ENCODE results near the gene NEURL4.
A peak's percentile ranks its signal among the peaks of the same experiment; 100 is the strongest.
"Not testable (repeated sequence)": the region's sequence is repeated elsewhere in the genome, so short reads cannot be mapped to it uniquely, and the experiment has no call there.

NEURL4 gene

DNA sequence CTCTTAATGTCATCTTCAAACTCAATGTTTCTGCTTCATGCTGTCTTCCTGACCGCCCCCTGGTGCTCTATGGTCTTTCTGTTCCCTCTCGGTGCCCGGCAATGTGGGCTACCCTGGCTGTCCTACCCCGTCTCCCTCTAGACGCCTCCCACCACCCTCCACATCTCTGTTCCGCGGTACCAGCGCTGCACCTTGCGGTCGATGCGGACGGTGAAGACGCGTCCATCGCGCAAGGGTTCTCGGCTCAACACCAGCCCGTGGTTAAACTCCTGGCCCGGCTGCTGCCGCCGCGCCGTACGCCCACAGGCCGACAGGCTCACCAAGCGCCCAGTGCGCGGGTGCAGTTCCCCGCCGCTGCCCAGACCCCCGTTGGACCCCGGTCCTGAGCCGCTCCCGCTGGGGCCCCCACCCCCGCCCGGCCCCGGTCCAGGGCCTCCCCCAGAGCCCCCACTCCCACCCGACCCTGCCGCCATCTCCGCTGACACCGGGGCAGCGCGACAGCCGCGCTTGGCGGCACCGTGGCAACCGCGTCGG, at the start of gene NEURL4:
NEURL4 (minus strand) TSS at position 496 of the 534 bp plus-strand sequence; CDS start at position 473, 23 bp downstream.
- no peak for DNase-seq

GRCh38 chr17:7374353-7374752, 45.2 kb upstream of the NEURL4 start:
- DNase-seq = no peak

DNA sequence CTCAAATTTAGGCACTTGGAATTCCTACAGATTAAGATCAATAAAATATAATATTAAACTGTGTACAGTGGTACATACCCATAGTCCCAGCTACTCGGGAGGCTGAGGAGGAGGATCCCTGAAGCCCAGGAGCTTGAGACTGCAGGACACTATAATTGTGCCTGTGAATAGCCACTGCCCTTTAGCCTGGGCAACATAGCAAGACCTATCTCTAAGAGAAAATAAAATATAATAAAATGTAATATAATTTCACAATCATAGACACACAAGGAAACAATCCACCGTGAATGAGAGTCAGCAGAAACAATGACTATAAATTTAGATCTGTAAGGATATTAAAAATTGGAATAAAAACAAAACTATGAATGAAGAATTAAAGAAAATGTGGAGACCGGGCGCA, 41.7 kb upstream of the NEURL4 start:
- DNase-seq = no peak

GRCh38 chr17:7369825-7370224, 40.7 kb upstream of the NEURL4 start:
- no peak for DNase-seq

- DNase-seq = not testable (repeated sequence)
Observed at GRCh38 chr17:7368599-7368994, 39.5 kb upstream of the NEURL4 start.

DNA sequence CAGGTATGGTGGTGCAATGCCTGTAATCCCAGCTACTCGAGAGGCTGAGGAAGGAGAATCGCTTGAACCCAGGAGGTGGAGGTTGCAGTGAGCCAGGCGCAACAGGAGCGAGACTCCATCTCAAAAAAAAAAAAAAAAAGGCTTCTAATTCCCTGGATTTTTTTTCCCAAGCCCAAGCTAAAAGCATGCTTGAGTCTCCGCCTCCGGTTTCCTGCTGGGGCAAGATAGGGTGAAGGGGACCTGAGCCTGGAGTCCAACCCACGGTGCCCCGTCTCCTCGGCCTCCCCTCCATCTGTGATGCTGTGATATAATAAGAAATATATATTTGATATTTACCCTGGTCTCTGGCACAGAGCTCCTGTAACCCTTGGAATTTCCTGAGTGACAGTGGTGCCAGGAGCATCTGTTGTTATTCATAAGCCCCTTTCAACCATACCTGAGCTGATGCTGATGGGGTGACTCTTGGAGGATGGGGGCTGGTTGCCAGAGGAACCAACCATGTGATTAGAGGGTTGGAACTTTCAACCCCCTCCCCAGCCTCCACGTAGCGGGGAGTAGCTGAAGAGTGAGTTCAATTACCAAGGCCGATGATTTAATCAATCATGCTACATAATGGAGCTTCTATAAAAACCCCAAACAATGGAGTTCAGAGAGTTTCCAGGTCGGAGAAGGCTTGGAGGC, 38.9 kb upstream of the NEURL4 start:
- no peak for DNase-seq

DNA sequence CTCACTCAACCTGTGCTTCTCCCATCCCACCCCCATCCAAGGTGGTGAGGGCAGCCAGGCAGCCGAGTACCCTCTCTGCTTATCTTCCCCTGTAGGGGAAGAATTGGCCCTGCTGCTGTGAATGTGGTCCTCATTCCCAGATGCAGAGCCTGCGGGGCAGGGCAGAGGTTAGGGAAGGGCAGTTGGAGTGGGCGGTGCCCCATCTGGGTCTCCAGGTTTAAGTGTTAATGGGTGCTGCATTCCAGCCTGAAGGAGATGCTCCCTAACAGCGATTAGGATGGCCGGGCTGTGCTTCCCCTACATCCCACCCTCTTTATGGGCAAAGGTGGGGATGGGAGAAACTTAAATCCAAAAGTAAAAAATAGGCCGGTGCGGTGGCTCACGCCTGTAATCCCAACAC, 37.9 kb upstream of the NEURL4 start:
- DNase-seq = no peak

- not testable (repeated sequence) for DNase-seq
Observed at GRCh38 chr17:7365963-7366362, 36.8 kb upstream of the NEURL4 start.

GRCh38 chr17:7363311-7363710, 34.2 kb upstream of the NEURL4 start:
- DNase-seq = no peak

DNA sequence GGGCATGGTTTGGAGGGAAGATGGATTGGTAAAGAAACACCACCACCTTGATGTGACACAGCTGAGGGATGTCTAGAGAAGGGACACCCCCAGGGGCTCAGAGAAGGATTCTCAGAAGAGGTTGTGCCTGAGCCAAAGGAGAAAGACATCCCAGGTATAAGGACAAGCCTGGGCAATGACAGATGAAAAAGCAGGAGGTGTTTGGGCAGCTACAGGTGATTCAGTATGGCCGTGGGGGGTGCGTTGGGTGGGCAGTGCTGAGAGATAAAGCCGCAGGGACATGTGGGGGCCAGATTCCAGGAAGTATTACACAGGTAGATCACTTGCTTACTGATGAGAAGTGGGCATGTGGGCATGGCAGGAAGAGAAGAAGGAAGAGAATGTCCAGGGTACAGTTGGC, 32.8 kb upstream of the NEURL4 start:
- no peak for DNase-seq

DNA sequence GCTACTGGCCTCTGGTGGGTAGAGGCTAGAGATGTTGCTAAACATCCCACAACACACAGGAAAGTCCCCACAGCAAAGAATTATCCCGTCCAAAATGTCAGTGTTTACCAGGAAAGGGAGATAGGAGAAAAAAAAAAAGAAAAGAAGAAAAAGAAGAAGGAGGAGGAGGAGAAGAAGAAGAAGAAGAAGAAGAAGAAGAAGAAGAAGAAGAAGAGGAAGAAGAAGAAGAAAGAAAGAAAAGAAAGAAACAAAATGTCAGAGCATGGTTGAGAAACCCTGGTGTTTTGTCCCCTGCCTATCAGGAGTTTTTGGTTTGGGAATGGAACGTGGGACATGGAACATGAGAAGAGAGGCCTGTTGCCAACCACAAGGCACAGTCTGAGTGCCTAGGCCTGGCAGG, 28.2 kb upstream of the NEURL4 start:
- no peak for DNase-seq

GRCh38 chr17:7356756-7357155, 27.6 kb upstream of the NEURL4 start:
- no peak for DNase-seq

DNA sequence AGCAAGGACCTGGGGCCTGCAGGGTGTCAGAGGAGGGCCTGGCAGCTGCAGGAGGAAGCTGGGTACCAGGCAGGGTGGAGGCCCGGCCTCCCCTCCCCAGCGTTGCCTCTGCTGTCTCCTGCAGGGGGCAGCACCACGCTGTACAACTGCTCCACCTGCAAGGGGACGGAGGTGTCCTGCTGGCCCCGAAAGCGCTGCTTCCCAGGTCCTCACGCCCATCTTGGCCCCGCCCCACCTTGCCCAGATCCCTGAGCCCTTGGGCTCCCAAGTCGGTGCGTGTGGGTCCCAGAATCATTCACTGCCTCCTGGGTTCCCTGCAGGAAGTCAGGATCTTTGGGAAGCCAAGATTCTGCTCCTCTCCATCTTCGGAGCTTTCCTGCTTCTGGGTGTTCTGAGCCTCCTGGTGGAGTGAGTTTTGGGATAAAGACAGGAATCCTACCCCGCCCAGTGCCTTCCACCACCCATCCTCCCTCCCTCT, 27.0 kb upstream of the NEURL4 start:
- peak; percentile 69 for DNase-seq

DNA sequence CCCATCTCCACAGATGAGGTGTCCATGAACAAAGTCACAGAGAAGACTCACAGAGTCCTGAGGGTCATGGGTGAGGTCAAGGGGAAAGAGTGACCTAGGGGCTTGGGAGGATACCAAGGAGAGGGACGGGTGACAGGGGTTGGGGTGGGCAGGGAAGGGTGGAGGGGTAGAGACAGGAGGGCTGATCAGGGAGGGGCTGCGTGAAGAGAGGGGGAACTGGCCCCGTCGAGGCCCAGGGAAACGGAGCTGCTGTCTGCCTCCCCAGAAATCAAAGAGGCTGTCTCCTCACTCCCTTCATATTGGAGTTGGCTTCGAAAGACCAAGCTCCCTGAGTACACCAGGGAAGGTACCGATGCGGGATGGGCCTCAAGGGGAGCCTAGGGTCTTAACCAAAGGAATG, 26.4 kb upstream of the NEURL4 start:
- no peak for DNase-seq

DNA sequence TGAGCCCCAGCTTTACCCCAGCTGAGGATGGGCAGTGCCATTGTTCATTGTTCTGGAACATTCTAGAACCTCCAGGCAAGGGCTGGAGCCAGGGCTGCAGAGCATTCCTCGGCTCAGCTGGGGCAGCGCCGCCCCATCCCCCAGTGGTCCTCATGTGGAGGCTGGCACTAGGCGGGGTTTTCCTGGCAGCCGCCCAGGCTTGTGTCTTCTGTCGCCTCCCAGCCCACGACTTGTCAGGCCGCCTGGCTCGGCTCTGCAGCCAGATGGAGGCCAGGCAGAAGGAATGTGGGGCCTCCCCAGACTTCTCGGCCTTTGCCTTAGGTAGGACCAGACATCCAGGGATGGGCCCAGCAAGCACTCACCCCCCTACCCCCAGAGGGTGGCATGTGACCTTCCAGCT, 25.9 kb upstream of the NEURL4 start, which contains the start of gene TMEM95:
TMEM95 (plus strand) TSS at position 104 of the 400 bp plus-strand sequence; CDS start at position 153, 49 bp downstream.
- no peak for DNase-seq

DNA sequence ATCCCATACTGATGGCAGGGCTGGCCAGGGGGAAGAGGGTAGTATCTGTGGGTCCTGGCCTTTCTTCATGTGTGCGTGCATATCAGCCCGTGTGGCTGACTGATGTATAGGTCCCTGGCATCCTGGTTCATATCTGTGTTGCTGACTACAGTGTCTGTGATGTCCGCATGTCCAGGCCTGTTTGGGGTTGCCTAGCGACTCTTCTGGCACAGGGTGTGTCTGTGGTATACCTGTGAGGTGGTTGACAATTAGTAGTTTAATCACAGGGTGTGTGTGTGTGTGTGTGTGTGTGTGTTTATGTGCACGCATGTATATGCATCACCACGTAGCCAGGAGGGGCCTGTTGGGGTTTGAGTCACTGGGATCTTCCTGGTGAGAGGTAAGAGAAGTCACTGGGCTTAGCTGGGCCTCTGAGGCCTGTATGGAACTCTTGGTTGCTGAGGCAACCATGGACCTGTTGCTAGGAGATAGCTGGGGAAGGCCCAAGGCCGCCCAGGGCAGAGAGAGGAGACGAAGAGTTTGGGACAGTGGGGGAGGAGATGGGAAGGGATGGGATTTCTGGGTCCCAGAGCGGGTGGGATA, 25.2 kb upstream of the NEURL4 start:
- DNase-seq = no peak

DNA sequence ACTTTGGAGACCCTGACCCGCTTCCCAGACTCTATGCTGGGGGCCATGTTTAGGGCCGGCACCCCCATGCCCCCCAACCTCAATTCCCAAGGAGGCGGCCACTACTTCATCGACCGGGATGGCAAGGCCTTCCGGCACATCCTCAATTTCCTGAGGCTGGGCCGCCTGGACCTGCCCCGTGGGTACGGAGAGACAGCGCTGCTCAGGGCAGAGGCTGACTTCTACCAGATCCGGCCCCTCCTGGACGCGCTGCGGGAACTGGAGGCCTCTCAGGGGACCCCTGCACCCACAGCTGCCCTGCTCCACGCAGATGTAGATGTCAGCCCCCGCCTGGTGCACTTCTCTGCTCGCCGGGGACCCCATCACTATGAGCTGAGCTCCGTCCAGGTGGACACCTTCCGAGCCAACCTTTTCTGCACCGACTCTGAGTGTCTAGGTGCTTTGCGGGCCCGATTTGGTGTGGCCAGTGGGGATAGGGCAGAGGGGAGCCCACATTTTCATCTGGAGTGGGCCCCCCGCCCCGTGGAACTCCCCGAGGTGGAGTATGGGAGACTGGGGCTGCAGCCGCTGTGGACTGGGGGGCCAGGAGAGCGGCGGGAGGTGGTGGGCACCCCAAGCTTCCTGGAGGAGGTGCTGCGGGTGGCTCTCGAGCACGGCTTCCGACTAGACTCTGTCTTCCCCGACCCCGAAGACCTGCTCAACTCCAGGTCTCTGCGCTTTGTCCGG, 23.9 kb upstream of the NEURL4 start:
- no peak for DNase-seq

DNA sequence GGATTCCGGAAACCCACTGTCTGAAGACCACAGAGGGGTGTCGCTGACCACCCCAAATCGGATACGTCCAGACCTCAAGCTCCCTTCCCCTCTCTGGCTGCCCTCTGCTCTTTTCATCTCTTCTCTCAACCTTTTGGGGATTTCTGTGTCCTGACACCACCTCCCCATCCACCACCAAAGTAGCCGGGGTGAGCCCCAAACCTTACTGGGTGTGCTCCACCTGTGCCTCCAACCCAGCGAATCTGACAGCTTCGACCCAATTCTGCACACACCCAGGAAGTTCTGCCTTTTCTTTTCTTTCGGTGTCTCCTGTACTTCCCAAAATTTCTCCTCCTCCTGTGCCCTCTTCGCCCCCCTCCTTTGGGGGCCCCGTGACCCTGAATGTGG, 23.4 kb upstream of the NEURL4 start:
- no peak for DNase-seq

- peak; percentile 38 for DNase-seq
Observed at GRCh38 chr17:7351665-7352502, 22.7 kb upstream of the NEURL4 start, which contains the start of gene KCTD11. Gene KCTD11, plus strand, starts transcription at chr17:7352162.

GRCh38 chr17:7348478-7349242, 19.5 kb upstream of the NEURL4 start:
- no peak for DNase-seq

GRCh38 chr17:7347630-7348477, 18.7 kb upstream of the NEURL4 start:
- DNase-seq = no peak

All from NCI-H510A (cell line).